HG02642 (cell line): Measurements from ENCODE around the gene CYP4F3.
"Not testable (repeated sequence)": the region's sequence is repeated elsewhere in the genome, so short reads cannot be mapped to it uniquely, and the experiment has no call there.

Experiments used
- ATAC-seq: cut with Tn5 transposase; IDR thresholded peaks from one replicate; pipeline ENCODE4 v1.9.1; 2021; ENCODE audit warnings: mild to moderate bottlenecking; ENCODE audit not compliant: unreplicated experiment, poor library complexity

The CYP4F3 gene

GRCh38 chr19:15629003-15629880 lies 11.5 kb upstream of the CYP4F3 start:
- ATAC-seq: no peak

GRCh38 chr19:15631817-15632216 lies 8.9 kb upstream of the CYP4F3 start:
- no peak for ATAC-seq

- ATAC-seq: no peak
Measured at GRCh38 chr19:15633082-15633835, 7.4 kb upstream of the CYP4F3 start.

GRCh38 chr19:15634105-15634504 lies 6.6 kb upstream of the CYP4F3 start:
- no peak for ATAC-seq

- no peak for ATAC-seq
Measured at GRCh38 chr19:15635016-15635805, 5.5 kb upstream of the CYP4F3 start.

- ATAC-seq: no peak
Measured at GRCh38 chr19:15636026-15636425, 4.7 kb upstream of the CYP4F3 start.

GRCh38 chr19:15639596-15639995 lies 1.1 kb upstream of the CYP4F3 start:
- no peak for ATAC-seq

GRCh38 chr19:15640904-15641597 lies 354 bp downstream of the CYP4F3 start:
- no peak for ATAC-seq

GRCh38 chr19:15641901-15642491 lies 1.3 kb downstream of the CYP4F3 start:
- no peak for ATAC-seq

- ATAC-seq: no peak
Measured at GRCh38 chr19:15642807-15643206, 2.1 kb downstream of the CYP4F3 start.

GRCh38 chr19:15643387-15643786 lies 2.7 kb downstream of the CYP4F3 start:
- no peak for ATAC-seq

GRCh38 chr19:15644066-15644741 lies 3.5 kb downstream of the CYP4F3 start:
- no peak for ATAC-seq

GRCh38 chr19:15644816-15645215 lies 4.1 kb downstream of the CYP4F3 start:
- ATAC-seq: no peak

- no peak for ATAC-seq
Measured at GRCh38 chr19:15649526-15649925, 8.8 kb downstream of the CYP4F3 start.

- not testable (repeated sequence) for ATAC-seq
Measured at GRCh38 chr19:15650123-15650522, 9.4 kb downstream of the CYP4F3 start.

GRCh38 chr19:15651791-15652190 lies 11.1 kb downstream of the CYP4F3 start:
- no peak for ATAC-seq

- no peak for ATAC-seq
Measured at GRCh38 chr19:15652559-15653278, 12.0 kb downstream of the CYP4F3 start.

- no peak for ATAC-seq
Measured at GRCh38 chr19:15656467-15656866, 15.8 kb downstream of the CYP4F3 start.

- ATAC-seq: no peak
Measured at GRCh38 chr19:15663247-15663646, 22.6 kb downstream of the CYP4F3 start.
